ENCODE results near the gene DNAAF8. TPM values are rescaled to one million over a fixed set of nuclear protein-coding genes. Genes with fewer than 3 reads are reported as not detected.
"Not testable (repeated sequence)": the region's sequence is repeated elsewhere in the genome, so short reads cannot be mapped to it uniquely, and the experiment has no call there.

The DNAAF8 gene
- total RNA-seq, 2 experiments from 2014 or later: 0.11 to 0.16 TPM

DNA sequence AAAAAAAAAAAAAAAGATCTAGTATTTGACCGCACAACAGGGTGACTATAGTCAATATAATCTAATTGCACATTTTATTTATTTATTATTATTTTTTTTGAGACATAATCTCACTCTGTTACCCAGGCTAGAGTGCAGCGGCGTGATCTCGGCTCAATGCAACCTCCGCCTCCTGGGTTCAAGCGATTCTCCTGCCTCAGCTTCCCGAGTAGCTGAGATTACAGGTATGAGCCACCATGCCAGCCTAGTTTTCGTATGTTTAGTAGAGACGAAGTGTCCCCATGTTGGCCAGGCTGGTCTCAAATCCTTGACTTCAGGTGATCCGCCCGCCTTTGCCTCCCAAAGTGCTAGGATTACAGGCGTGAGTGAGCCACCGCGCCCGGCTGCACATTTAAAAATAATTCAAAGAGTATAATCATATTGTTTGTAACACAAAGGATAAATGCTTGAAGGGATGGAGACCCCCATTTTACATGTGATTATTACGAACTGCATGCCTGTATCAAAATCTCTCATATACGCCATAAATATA, 1.1 kb upstream of the DNAAF8 start:
- Mint-ChIP-seq H3K4me1 (peaks cover 13% of the 10 kb centered on the region), H3K36me3 (ENCODE audit: low read depth) (peaks cover 11% of the 10 kb centered on the region), H3K4me3 (peak overlapping the region; percentile 86), H3K27me3 (no peaks in the 10 kb centered on the region), H3K27ac (peak overlapping the region; percentile 58), H3K9me3 (ENCODE audit: low read depth) (no peaks in the 10 kb centered on the region)
- ChIA-PET CTCF (interaction anchor here (0.6 to 1.6 kb wide), 4 partner anchors 185 to 479 kb away, joined by 3 to 7 read pairs (median 3); no protein-coding TSS in a partner anchor), POLR2A (interaction anchor here (1.3 to 1.6 kb wide), 3 partner anchors 38 to 117 kb away, joined by 4 to 10 read pairs (median 5); partner anchors contain the start of gene NUDT16L1)
- intact Hi-C loops (cut with DNase I, micrococcal nuclease): no loop called here
- DNase-seq (no peak), ATAC-seq (no peak)

DNA sequence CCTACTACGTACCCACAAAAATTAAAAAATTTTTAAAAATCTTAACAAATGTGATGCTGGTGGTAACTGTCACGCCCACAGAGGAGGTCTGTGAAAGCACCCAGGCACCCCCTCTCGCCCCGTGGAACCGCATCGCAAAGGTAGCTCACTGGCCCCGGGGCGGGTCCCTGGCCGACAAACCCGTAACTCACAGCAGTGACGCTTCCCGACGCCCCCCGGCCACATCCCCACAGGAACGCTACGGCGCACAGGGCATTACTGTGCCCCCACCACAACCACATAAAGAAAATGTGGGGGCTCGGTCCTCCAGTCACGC, 632 bp upstream of the DNAAF8 start:
- ChIA-PET CTCF (interaction anchor here (0.6 to 1.8 kb wide), 8 partner anchors 35 to 480 kb away, joined by 3 to 7 read pairs (median 4); partner anchors contain the start of gene NUDT16L1), POLR2A (interaction anchor here (1.0 to 1.8 kb wide), 6 partner anchors 35 to 118 kb away, joined by 3 to 10 read pairs (median 4); partner anchors contain the start of genes NUDT16L1 and ROGDI)
- ATAC-seq (peak; percentile 5), DNase-seq (peak; percentile 51)
- Mint-ChIP-seq H3K27me3 (no peaks in the 10 kb centered on the region), H3K9me3 (ENCODE audit: low read depth) (no peaks in the 10 kb centered on the region), H3K4me3 (peak overlapping the region; percentile 86), H3K36me3 (ENCODE audit: low read depth) (peaks cover 8% of the 10 kb centered on the region), H3K27ac (peak overlapping the region; percentile 58), H3K4me1 (peaks cover 13% of the 10 kb centered on the region)
- intact Hi-C loops (cut with DNase I, micrococcal nuclease): loop anchor here (1.0 to 2.0 kb wide), 21 partner anchors 34 to 853 kb away; partner anchors contain the start of genes MGRN1 (in 2 of the 2), NUDT16L1 (in 2 of the 2), ROGDI (in 2 of the 2) and ZNF500 (in 2 of the 2)

GRCh38 chr16:4734730-4735535, 596 bp downstream of the DNAAF8 start:
- H3K27ac Mint-ChIP-seq: peak overlapping the region; percentile 58
- H3K9me3 Mint-ChIP-seq (ENCODE audit: low read depth): no peaks in the 10 kb centered on the region
- peaks cover 3% of the 10 kb centered on the region for H3K36me3 Mint-ChIP-seq (ENCODE audit: low read depth)
- CTCF ChIA-PET: interaction anchor here (0.6 to 1.8 kb wide), 11 partner anchors 9 to 1908 kb away, joined by 3 to 7 read pairs (median 3); partner anchors contain the start of gene ROGDI
- intact Hi-C loops (cut with DNase I, micrococcal nuclease): loop anchor here (1.0 to 2.0 kb wide), 21 partner anchors 32 to 855 kb away; partner anchors contain the start of genes MGRN1 (in 2 of the 2), NUDT16L1 (in 2 of the 2), ROGDI (in 2 of the 2) and ZNF500 (in 2 of the 2)
- POLR2A ChIA-PET: interaction anchor here (0.6 to 1.8 kb wide), 10 partner anchors 34 to 319 kb away, joined by 3 to 10 read pairs (median 5); partner anchors contain the start of genes MGRN1, NUDT16L1 and ROGDI
- DNase-seq (peak; percentile 96), ATAC-seq (peak; percentile 77)
- H3K27me3 Mint-ChIP-seq: no peaks in the 10 kb centered on the region
- H3K4me1 Mint-ChIP-seq: peaks cover 13% of the 10 kb centered on the region
- H3K4me3 Mint-ChIP-seq: peak overlapping the region; percentile 86

- Mint-ChIP-seq H3K27me3 (no peaks in the 10 kb centered on the region), H3K9me3 (ENCODE audit: low read depth) (no peaks in the 10 kb centered on the region), H3K36me3 (ENCODE audit: low read depth) (no peaks in the 10 kb centered on the region), H3K4me3 (no peak overlapping the region), H3K27ac (no peak overlapping the region), H3K4me1 (peaks cover 13% of the 10 kb centered on the region)
- DNase-seq (no peak), ATAC-seq (no peak)
- intact Hi-C loops (cut with DNase I, micrococcal nuclease): no loop called here
- CTCF ChIA-PET: interaction anchor here (0.6 kb wide), 1 partner anchor 104 kb away, joined by 3 read pairs; no protein-coding TSS in a partner anchor
- POLR2A ChIA-PET: no interaction called here
Measured at GRCh38 chr16:4736546-4736945, 2.2 kb downstream of the DNAAF8 start.

DNA sequence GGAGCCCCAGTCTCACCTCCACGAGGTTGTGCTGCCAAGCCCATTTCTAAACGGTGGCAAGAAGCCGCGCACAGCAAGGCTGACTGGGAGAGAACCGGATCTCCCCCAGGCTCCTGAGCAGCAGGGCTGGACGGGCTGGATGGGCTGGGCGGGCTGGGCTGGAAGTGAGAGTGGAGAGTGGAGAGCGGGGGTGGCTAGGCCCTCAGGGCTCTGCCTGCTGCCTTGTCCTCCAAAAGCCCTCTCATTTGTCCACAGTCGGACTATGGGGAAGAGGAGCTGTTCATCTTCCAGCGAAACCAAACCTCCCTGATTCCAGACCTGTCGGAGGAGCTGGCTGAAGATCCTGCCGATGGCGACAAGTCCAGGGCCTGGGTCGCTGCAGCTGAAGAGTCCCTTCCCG, 3.2 kb downstream of the DNAAF8 start:
- intact Hi-C loops (cut with DNase I, micrococcal nuclease): no loop called here
- ChIA-PET CTCF (interaction anchor here (0.6 kb wide), 1 partner anchor 152 kb away, joined by 3 read pairs; no protein-coding TSS in a partner anchor), POLR2A (no interaction called here)
- Mint-ChIP-seq H3K27me3 (no peaks in the 10 kb centered on the region), H3K4me1 (peaks cover 13% of the 10 kb centered on the region), H3K4me3 (no peak overlapping the region), H3K27ac (no peak overlapping the region), H3K9me3 (ENCODE audit: low read depth) (no peaks in the 10 kb centered on the region), H3K36me3 (ENCODE audit: low read depth) (no peaks in the 10 kb centered on the region)
- no peak for ATAC-seq
- no peak for DNase-seq

GRCh38 chr16:4738370-4738769, 4.0 kb downstream of the DNAAF8 start:
- POLR2A ChIA-PET; H3K27ac Mint-ChIP-seq; H3K27me3 Mint-ChIP-seq; intact Hi-C loops (cut with DNase I, micrococcal nuclease); CTCF ChIA-PET; H3K4me3 Mint-ChIP-seq; H3K36me3 Mint-ChIP-seq (ENCODE audit: low read depth); DNase-seq; H3K9me3 Mint-ChIP-seq (ENCODE audit: low read depth); ATAC-seq: not testable (repeated sequence)
- peaks cover 11% of the 10 kb centered on the region for H3K4me1 Mint-ChIP-seq

- H3K27me3 Mint-ChIP-seq: no peaks in the 10 kb centered on the region
- intact Hi-C loops (cut with DNase I, micrococcal nuclease): no loop called here
- peak; percentile 16 for ATAC-seq
- DNase-seq: no peak
- H3K36me3 Mint-ChIP-seq (ENCODE audit: low read depth): no peaks in the 10 kb centered on the region
- CTCF ChIA-PET: no interaction called here
- H3K9me3 Mint-ChIP-seq (ENCODE audit: low read depth): no peaks in the 10 kb centered on the region
- peaks cover 6% of the 10 kb centered on the region for H3K4me1 Mint-ChIP-seq
- POLR2A ChIA-PET: no interaction called here
- peak overlapping the region; percentile 47 for H3K27ac Mint-ChIP-seq
- H3K4me3 Mint-ChIP-seq: no peak overlapping the region
Measured at GRCh38 chr16:4743226-4743878, 9.0 kb downstream of the DNAAF8 start.

DNA sequence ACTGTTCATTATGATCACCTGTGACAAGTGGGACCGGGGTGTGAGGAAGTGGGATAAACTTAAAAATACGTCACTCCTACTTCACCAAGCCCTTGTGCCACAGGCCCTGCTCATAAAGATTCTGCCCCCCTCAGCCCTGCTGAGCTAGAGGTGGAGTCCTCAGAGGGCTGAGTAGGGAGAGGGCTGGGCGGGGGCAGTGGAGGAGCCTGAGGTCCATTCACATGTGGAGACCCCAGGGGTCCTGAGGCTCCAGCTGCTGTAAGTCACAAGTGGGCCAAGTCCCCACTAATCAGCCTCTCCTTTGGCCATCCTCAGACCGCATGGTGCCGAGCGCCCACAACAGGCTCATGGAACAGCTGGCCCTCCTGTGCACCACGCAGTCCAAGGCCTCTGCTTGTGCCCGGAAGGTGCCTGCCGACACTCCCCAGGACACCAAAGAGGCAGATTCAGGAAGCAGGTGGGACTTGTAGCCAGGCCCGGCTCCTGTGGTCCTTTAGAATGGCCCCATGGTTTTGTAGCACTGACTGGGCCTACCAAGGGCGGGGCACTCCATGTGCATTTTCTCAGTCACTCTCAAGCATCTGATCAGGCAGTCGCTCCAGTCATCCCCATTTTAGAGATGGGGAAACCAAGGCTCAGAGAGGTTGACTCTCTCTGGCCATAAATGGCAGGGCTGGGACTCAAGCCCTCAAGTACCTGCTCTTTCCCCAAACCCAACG, 10.4 kb downstream of the DNAAF8 start:
- no peaks in the 10 kb centered on the region for H3K36me3 Mint-ChIP-seq (ENCODE audit: low read depth)
- CTCF ChIA-PET: no interaction called here
- no peaks in the 10 kb centered on the region for H3K9me3 Mint-ChIP-seq (ENCODE audit: low read depth)
- no peak for DNase-seq
- H3K4me3 Mint-ChIP-seq: no peak overlapping the region
- H3K4me1 Mint-ChIP-seq: peaks cover 6% of the 10 kb centered on the region
- no peaks in the 10 kb centered on the region for H3K27me3 Mint-ChIP-seq
- POLR2A ChIA-PET: no interaction called here
- intact Hi-C loops (cut with DNase I, micrococcal nuclease): no loop called here
- no peak for ATAC-seq
- H3K27ac Mint-ChIP-seq: no peak overlapping the region

GRCh38 chr16:4745274-4745569, 10.9 kb downstream of the DNAAF8 start:
- ChIA-PET CTCF (no interaction called here), POLR2A (no interaction called here)
- ATAC-seq (no peak), DNase-seq (no peak)
- Mint-ChIP-seq H3K36me3 (ENCODE audit: low read depth) (no peaks in the 10 kb centered on the region), H3K4me1 (peaks cover 6% of the 10 kb centered on the region), H3K27ac (no peak overlapping the region), H3K27me3 (no peaks in the 10 kb centered on the region), H3K4me3 (no peak overlapping the region), H3K9me3 (ENCODE audit: low read depth) (no peaks in the 10 kb centered on the region)
- intact Hi-C loops (cut with DNase I, micrococcal nuclease): no loop called here

GRCh38 chr16:4746215-4746614, 11.9 kb downstream of the DNAAF8 start:
- intact Hi-C loops (cut with DNase I, micrococcal nuclease): no loop called here
- H3K9me3 Mint-ChIP-seq (ENCODE audit: low read depth): no peaks in the 10 kb centered on the region
- H3K4me1 Mint-ChIP-seq: peaks cover 6% of the 10 kb centered on the region
- no peaks in the 10 kb centered on the region for H3K27me3 Mint-ChIP-seq
- CTCF ChIA-PET: no interaction called here
- POLR2A ChIA-PET: no interaction called here
- ATAC-seq: no peak
- no peak overlapping the region for H3K4me3 Mint-ChIP-seq
- peaks cover 2% of the 10 kb centered on the region for H3K36me3 Mint-ChIP-seq (ENCODE audit: low read depth)
- H3K27ac Mint-ChIP-seq: no peak overlapping the region
- DNase-seq: no peak

GRCh38 chr16:4746991-4747574, 12.7 kb downstream of the DNAAF8 start:
- H3K4me3 Mint-ChIP-seq: no peak overlapping the region
- no peaks in the 10 kb centered on the region for H3K9me3 Mint-ChIP-seq (ENCODE audit: low read depth)
- DNase-seq: no peak
- no peak for ATAC-seq
- POLR2A ChIA-PET: interaction anchor here (0.5 kb wide), 1 partner anchor 180 kb away, joined by 4 read pairs; no protein-coding TSS in a partner anchor
- CTCF ChIA-PET: no interaction called here
- intact Hi-C loops (cut with DNase I, micrococcal nuclease): no loop called here
- H3K27ac Mint-ChIP-seq: no peak overlapping the region
- peaks cover 6% of the 10 kb centered on the region for H3K4me1 Mint-ChIP-seq
- H3K36me3 Mint-ChIP-seq (ENCODE audit: low read depth): peaks cover 5% of the 10 kb centered on the region
- H3K27me3 Mint-ChIP-seq: no peaks in the 10 kb centered on the region
